ENCODE data around the gene CACNA1G. TPM values are rescaled to one million over a fixed set of nuclear protein-coding genes. Genes with fewer than 3 reads are reported as not detected.

CACNA1G gene
- total RNA-seq, 3 donors from 2014 or later = 0.07 to 0.32 (median 0.12) TPM

GRCh38 chr17:50609380-50610074 lies 49.0 kb downstream of the CACNA1G start:
- Histone ChIP-seq H3K9me3 (no peaks in the 10 kb centered on the region), H3K36me3 (ENCODE audit: low read depth) (no peaks in the 10 kb centered on the region), H3K4me3 (no peak overlapping the region), H3K4me1 (ENCODE audit: low read depth) (no peaks in the 10 kb centered on the region)
- ATAC-seq (no peak), DNase-seq (no peak)
- intact Hi-C loops (cut with DNase I, micrococcal nuclease) = no loop called here
- no peak for TF ChIP-seq CTCF (IDR thresholded peaks at IDR 0.05)

GRCh38 chr17:50611634-50612033 lies 51.1 kb downstream of the CACNA1G start:
- intact Hi-C loops (cut with DNase I, micrococcal nuclease) = no loop called here
- Histone ChIP-seq H3K4me1 (ENCODE audit: low read depth) (no peaks in the 10 kb centered on the region), H3K36me3 (ENCODE audit: low read depth) (no peaks in the 10 kb centered on the region), H3K4me3 (no peak overlapping the region), H3K9me3 (no peaks in the 10 kb centered on the region)
- ATAC-seq = peak; percentile 22
- DNase-seq = no peak
- no peak for TF ChIP-seq CTCF (IDR thresholded peaks at IDR 0.05)

- ATAC-seq (no peak), DNase-seq (no peak)
- intact Hi-C loops (cut with DNase I, micrococcal nuclease) = no loop called here
- Histone ChIP-seq H3K9me3 (no peaks in the 10 kb centered on the region), H3K4me1 (ENCODE audit: low read depth) (no peaks in the 10 kb centered on the region), H3K36me3 (ENCODE audit: low read depth) (no peaks in the 10 kb centered on the region), H3K4me3 (no peak overlapping the region)
- no peak for TF ChIP-seq CTCF (IDR thresholded peaks at IDR 0.05)
Measured at GRCh38 chr17:50612281-50612680, 51.8 kb downstream of the CACNA1G start.

- Histone ChIP-seq H3K9me3 (no peaks in the 10 kb centered on the region), H3K4me1 (ENCODE audit: low read depth) (no peaks in the 10 kb centered on the region), H3K36me3 (ENCODE audit: low read depth) (no peaks in the 10 kb centered on the region), H3K4me3 (no peak overlapping the region)
- no peak for ATAC-seq
- intact Hi-C loops (cut with DNase I, micrococcal nuclease) = no loop called here
- no peak for DNase-seq
- TF ChIP-seq CTCF (IDR thresholded peaks at IDR 0.05) = no peak
Measured at GRCh38 chr17:50613007-50613992, 52.8 kb downstream of the CACNA1G start.

- Histone ChIP-seq H3K9me3 (no peaks in the 10 kb centered on the region), H3K4me1 (ENCODE audit: low read depth) (no peaks in the 10 kb centered on the region), H3K36me3 (ENCODE audit: low read depth) (no peaks in the 10 kb centered on the region), H3K4me3 (no peak overlapping the region)
- ATAC-seq = no peak
- no peak for TF ChIP-seq CTCF (IDR thresholded peaks at IDR 0.05)
- no peak for DNase-seq
- intact Hi-C loops (cut with DNase I, micrococcal nuclease) = no loop called here
Measured at GRCh38 chr17:50614471-50615051, 54.0 kb downstream of the CACNA1G start.
